Uterus (tissue), 4 donors: ENCODE measurements around the gene KRTDAP. TPM values are rescaled to one million over a fixed set of nuclear protein-coding genes. Genes with fewer than 3 reads are reported as not detected.

Experiments
- DNase-seq, 2 donors: peaks; one replicate each; pipeline ENCODE4 v3.0.0-alpha.2; 2019 to 2020
- H3K27ac ChIP-seq, 2 donors: fragments of 200-600 bp; sonication (generic); 1 replicate in 1 of 2; 2 replicates in 1 of 2; pipeline ENCODE4 v1.5.1; 2016 to 2018
- H3K27me3 ChIP-seq, 2 donors: fragments of 200-600 bp; sonication (generic); one replicate each; pipeline ENCODE4 v1.5.1; 2018 to 2019; ENCODE audit warnings: control low read depth in 1 of 2
- H3K36me3 ChIP-seq, 2 donors: fragments of 200-600 bp; sonication (generic); one replicate each; pipeline ENCODE4 v1.5.1; 2019; ENCODE audit warnings: control low read depth in 1 of 2
- H3K4me1 ChIP-seq, 2 donors: fragments of 200-600 bp; sonication (generic); one replicate each; pipeline ENCODE4 v1.5.1; 2018 to 2019; ENCODE audit warnings: control low read depth in 1 of 2
- H3K4me3 ChIP-seq, 2 donors: fragments of 200-600 bp; sonication (generic); 1 replicate in 1 of 2; 2 replicates in 1 of 2; pipeline ENCODE4 v1.5.1; 2018 to 2019; ENCODE audit warnings: mild to moderate bottlenecking in 1 of 2
- H3K9me3 ChIP-seq, 2 donors: fragments of 200-600 bp; sonication (generic); one replicate each; pipeline ENCODE4 v1.5.1; 2019; ENCODE audit warnings: control low read depth in 1 of 2
- CTCF ChIP-seq, 4 experiments: fragments of 200-600 bp in 2 of 4; fragments of 450-650 bp in 2 of 4; sonication (generic) in 2 of 4; IDR thresholded peaks; one replicate each; pipeline ENCODE4 v1.5.1; 2016 to 2019; ENCODE audit warnings: antibody characterized with exemption in 4 of 4, mild to moderate bottlenecking in 2 of 4, moderate library complexity in 1 of 4
- POLR2A ChIP-seq, 2 donors: fragments of 450-650 bp; IDR thresholded peaks; one replicate each; pipeline ENCODE4 v1.6.1; 2016; ENCODE audit warnings: antibody characterized with exemption in 2 of 2, mild to moderate bottlenecking in 1 of 2, moderate library complexity in 1 of 2
- intact Hi-C: fragments of 100-400 bp; cut with DNase I; formaldehyde crosslinking; loops from one replicate; pipeline ENCODE4 v1.15.1; 2023; ENCODE audit warnings: low total_unique reads
- total RNA-seq, 4 donors: library from RNA; depleted of rRNA in 3 of 4; stranded (reverse); fragments of >200 nt in 3 of 4; gene quantifications; one replicate each; pipeline versions ENCODE4 v1.1.0 to v1.2.4, GENCODE V29; 2014 to 2023
- donor health status: DM: yes; HTN: yes; CAD: no.

The KRTDAP gene
- total RNA-seq, 4 donors from 2014 or later: not detected

GRCh38 chr19:35451338-35452096 is 38.7 kb downstream of the KRTDAP start:
- Histone ChIP-seq H3K27ac (no peak overlapping the region), H3K27me3 (no peaks in the 10 kb centered on the region), H3K36me3 (no peaks in the 10 kb centered on the region), H3K4me3 (no peak overlapping the region), H3K4me1 (no peaks in the 10 kb centered on the region), H3K9me3 (no peaks in the 10 kb centered on the region)
- intact Hi-C loops: no loop called here
- no peak for DNase-seq
- no peak for TF ChIP-seq POLR2A (IDR thresholded peaks at IDR 0.05)
- TF ChIP-seq CTCF (IDR thresholded peaks at IDR 0.05): no peak

DNA sequence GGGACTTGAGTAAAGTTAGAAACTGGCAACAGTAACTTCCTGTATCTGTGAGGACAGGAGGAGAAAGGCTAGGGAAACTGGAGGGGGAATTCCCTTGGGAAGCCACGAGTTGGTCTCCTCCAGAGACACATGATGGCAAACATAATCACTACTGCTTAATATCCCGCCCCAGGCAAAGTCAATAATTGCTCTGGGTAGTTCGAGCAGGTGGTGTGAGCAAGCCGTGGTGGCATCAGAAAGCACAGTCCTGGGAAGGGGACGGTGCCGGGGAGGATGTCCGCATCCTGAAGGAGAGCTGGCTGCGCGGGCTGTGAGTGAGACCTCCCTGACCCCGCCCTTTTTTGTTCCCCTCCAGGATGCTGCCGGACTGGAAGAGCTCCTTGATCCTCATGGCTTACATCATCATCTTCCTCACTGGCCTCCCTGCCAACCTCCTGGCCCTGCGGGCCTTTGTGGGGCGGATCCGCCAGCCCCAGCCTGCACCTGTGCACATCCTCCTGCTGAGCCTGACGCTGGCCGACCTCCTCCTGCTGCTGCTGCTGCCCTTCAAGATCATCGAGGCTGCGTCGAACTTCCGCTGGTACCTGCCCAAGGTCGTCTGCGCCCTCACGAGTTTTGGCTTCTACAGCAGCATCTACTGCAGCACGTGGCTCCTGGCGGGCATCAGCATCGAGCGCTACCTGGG is 40.8 kb downstream of the KRTDAP start:
- Histone ChIP-seq H3K9me3 (no peaks in the 10 kb centered on the region), H3K27me3 (no peaks in the 10 kb centered on the region), H3K4me1 (no peaks in the 10 kb centered on the region), H3K4me3 (no peak overlapping the region), H3K27ac (no peak overlapping the region), H3K36me3 (no peaks in the 10 kb centered on the region)
- intact Hi-C loops: no loop called here
- DNase-seq: no peak
- TF ChIP-seq CTCF (IDR thresholded peaks at IDR 0.05) (no peak), POLR2A (IDR thresholded peaks at IDR 0.05) (no peak)

DNA sequence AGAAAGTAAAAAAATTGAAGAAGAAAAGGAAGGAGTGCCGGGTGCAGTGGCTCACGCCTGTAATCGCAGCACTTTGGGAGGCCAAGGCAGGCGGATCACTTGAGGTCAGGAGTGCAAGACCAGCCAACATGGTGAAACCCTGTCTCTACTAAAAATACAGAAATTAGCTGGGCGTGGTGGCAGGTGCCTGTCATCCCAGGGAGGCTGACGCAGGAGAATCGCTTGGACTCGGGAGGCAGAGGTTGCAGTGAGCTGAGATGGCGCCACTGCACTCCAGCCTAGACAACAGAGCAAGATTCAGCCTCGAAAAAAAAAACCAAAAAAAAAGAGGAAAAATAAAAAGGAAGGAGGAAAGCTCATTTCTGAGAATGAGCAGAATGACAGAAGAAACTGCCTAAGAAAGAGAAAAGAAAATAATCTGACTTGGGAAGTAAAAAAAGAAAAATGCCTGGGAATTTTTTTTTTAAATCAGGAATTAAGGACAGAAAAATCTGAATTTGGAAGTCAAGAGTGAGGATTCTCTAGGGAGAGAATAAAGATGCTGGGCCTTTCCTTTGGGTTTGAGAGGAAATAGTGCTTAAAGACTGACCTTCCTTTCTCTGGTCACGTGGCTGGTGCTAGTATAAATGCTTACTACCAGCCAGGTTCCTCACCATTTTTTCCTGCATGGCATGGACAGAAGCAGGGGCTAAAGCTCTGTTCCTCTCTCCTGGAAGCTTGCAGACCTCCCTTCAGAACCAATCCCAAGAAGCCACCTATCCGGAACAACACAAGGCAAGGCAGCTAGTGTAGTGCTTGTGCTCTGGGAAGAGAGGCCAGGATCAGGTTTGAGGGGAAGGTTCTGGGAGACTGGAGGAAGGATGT is 42.4 kb downstream of the KRTDAP start, which contains the start of gene FFAR2:
TSS of gene FFAR2 (plus strand) at position 652 of the 864 bp plus-strand sequence. CDS start 1,458 bp downstream, outside the sequence.
- Histone ChIP-seq H3K9me3 (no peaks in the 10 kb centered on the region), H3K27me3 (no peaks in the 10 kb centered on the region), H3K27ac (no peak within 1 kb of the TSS), H3K36me3 (no peaks in the 10 kb centered on the region), H3K4me1 (no peaks in the 10 kb centered on the region), H3K4me3 (no peak within 1 kb of the TSS)
- no peak for TF ChIP-seq CTCF (IDR thresholded peaks at IDR 0.05)
- TF ChIP-seq POLR2A (IDR thresholded peaks at IDR 0.05): no peak
- intact Hi-C loops: no loop called here
- no peak for DNase-seq

DNA sequence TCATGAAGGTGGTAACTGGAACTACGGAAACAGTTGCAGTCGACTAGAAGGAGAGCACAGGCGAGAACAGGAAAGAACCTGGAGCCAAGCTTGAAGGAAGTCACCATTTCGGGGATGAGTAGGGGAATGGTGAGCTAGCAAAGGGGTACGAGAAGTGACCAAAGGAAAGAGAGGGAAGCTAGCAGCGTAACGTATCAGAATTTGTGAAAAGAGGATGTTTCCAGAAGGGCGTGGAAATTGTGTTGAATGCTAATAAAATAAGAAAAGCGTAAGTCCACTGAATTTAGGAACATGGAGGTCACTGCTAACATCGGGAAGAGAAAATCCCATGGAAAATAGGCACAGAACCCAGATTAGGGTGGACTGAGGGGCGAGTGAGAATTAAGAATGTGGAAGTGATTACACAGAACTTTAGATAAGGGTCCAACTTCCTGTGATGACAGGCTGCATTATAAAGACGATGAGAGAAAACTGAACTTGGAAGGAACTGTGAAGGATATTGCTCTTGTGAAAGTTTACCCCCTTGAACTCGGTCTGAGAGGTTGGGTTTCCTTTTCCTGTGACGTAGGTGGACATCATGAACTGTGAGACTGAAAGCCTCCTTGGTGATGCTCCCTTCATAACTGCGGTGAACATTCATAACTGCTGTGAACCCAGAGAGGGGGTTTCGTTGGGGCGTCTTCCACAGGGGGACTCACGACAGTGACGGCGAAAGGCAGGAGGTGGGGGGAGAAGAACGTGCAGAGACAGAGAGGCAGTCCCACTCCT is 44.3 kb downstream of the KRTDAP start:
- no peak overlapping the region for H3K4me3 ChIP-seq
- no peak overlapping the region for H3K27ac ChIP-seq
- H3K4me1 ChIP-seq: no peaks in the 10 kb centered on the region
- DNase-seq: no peak
- no peaks in the 10 kb centered on the region for H3K9me3 ChIP-seq
- no peaks in the 10 kb centered on the region for H3K36me3 ChIP-seq
- TF ChIP-seq CTCF (IDR thresholded peaks at IDR 0.05): no peak
- TF ChIP-seq POLR2A (IDR thresholded peaks at IDR 0.05): no peak
- intact Hi-C loops: no loop called here
- H3K27me3 ChIP-seq: no peaks in the 10 kb centered on the region
